Epithelial cell of prostate (primary cell): Measurements from ENCODE around the gene SP9.
"Not testable (repeated sequence)": the region's sequence is repeated elsewhere in the genome, so short reads cannot be mapped to it uniquely, and the experiment has no call there.

ENCODE experiments used
- DNase-seq: peaks from one replicate; pipeline ENCODE4 v3.0.0-alpha.2; 2011; ENCODE audit warnings: low read depth, low spot score
- H3K27ac ChIP-seq: fragments of 450-650 bp; 2 replicates; pipeline ENCODE4 v1.5.1; 2017; ENCODE audit warnings: mild to moderate bottlenecking

The SP9 gene

GRCh38 chr2:174343623-174344455 is 9.1 kb downstream of the SP9 start:
- DNase-seq = no peak
- no peak overlapping the region for H3K27ac ChIP-seq

- H3K27ac ChIP-seq = no peak overlapping the region
- DNase-seq = peak; percentile 12
Observed at GRCh38 chr2:174344716-174345461, 10.1 kb downstream of the SP9 start.

- DNase-seq = no peak
- no peak overlapping the region for H3K27ac ChIP-seq
Observed at GRCh38 chr2:174350018-174350417, 15.3 kb downstream of the SP9 start.

GRCh38 chr2:174350593-174351181 is 15.9 kb downstream of the SP9 start:
- H3K27ac ChIP-seq = no peak overlapping the region
- DNase-seq = no peak

- no peak overlapping the region for H3K27ac ChIP-seq
- no peak for DNase-seq
Observed at GRCh38 chr2:174353004-174353403, 18.2 kb downstream of the SP9 start.

GRCh38 chr2:174356347-174356746 is 21.6 kb downstream of the SP9 start:
- H3K27ac ChIP-seq = no peak overlapping the region
- DNase-seq = no peak

- not testable (repeated sequence) for DNase-seq
Observed at GRCh38 chr2:174359663-174360062, 24.9 kb downstream of the SP9 start.

GRCh38 chr2:174362949-174363348 is 28.2 kb downstream of the SP9 start:
- no peak for DNase-seq
- no peak overlapping the region for H3K27ac ChIP-seq

More at GRCh38 chr2:174359663-174360062, 24.9 kb downstream of the SP9 start:
- H3K27ac ChIP-seq = not testable (repeated sequence)

- not testable (repeated sequence) for H3K27ac ChIP-seq, DNase-seq
Observed at GRCh38 chr2:174363492-174364225, 28.9 kb downstream of the SP9 start.

GRCh38 chr2:174364628-174365027 is 29.9 kb downstream of the SP9 start:
- H3K27ac ChIP-seq = no peak overlapping the region
- DNase-seq = no peak

GRCh38 chr2:174365571-174365970 is 30.8 kb downstream of the SP9 start:
- DNase-seq = no peak

GRCh38 chr2:174368691-174369090 is 33.9 kb downstream of the SP9 start:
- H3K27ac ChIP-seq = no peak overlapping the region
- no peak for DNase-seq

More at GRCh38 chr2:174365571-174365970, 30.8 kb downstream of the SP9 start:
- H3K27ac ChIP-seq = no peak overlapping the region

GRCh38 chr2:174376967-174377366 is 42.2 kb downstream of the SP9 start:
- H3K27ac ChIP-seq = no peak overlapping the region
- no peak for DNase-seq

- H3K27ac ChIP-seq = no peak overlapping the region
- no peak for DNase-seq
Observed at GRCh38 chr2:174383796-174384195, 49.0 kb downstream of the SP9 start.

GRCh38 chr2:174385201-174385600 is 50.4 kb downstream of the SP9 start:
- H3K27ac ChIP-seq = no peak overlapping the region
- no peak for DNase-seq
